ACHN (cell line): ENCODE measurements around the gene FILIP1L.

Source experiments
- DNase-seq: peaks from one replicate; pipeline ENCODE4 v3.0.0-alpha.2; 2015
- in situ Hi-C: cut with HindIII; loops from 2 replicates; pipeline ENCODE4 v1.10.0; 2017; ENCODE audit warnings: low sequenced_read_pairs, low pct_ligation_motif_present, low pct_unique_long_range_greater_than_20kb

FILIP1L gene

GRCh38 chr3:100129941-100130340 is 15.6 kb upstream of the FILIP1L start:
- in situ Hi-C loops, result no loop called here
- DNase-seq, result no peak

DNA sequence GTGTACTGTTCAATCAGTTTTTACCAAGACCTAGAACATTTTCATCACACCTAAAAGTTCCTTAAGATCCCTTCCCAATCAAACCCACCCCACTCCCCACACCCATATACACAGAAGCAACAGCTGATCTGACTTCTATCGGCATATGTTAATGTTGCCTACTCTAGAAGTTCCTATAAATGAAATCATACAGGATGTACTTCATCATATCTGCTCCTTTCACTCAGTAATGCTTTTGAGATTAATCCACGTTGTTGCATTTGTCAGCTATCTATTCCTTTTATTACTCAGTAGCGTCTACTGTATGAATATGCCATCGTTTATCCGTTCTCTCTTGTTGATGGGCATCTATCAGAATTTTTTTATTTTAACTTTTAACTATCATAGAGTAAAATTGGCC is 14.3 kb upstream of the FILIP1L start:
- in situ Hi-C loops, result no loop called here
- no peak for DNase-seq

DNA sequence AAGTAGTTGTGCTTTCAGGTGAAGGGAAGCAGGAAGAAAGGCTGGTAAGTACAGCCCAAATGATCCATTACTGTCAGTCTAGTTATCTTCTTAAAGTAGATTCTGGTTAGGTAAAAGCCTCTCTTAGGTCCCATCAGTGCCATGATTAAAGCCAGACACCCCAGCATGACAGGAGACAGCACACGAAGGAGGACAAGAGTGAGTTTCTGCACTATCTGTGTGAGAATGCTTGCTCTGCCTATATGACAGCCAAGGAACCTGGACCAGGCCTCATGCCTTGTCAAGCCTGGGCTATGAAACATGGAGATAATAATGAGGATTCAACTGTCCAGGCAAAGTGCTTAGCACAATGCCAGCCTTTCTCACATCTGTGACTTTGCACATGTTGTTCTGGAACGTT is 13.5 kb upstream of the FILIP1L start:
- in situ Hi-C loops, result no loop called here
- no peak for DNase-seq

DNA sequence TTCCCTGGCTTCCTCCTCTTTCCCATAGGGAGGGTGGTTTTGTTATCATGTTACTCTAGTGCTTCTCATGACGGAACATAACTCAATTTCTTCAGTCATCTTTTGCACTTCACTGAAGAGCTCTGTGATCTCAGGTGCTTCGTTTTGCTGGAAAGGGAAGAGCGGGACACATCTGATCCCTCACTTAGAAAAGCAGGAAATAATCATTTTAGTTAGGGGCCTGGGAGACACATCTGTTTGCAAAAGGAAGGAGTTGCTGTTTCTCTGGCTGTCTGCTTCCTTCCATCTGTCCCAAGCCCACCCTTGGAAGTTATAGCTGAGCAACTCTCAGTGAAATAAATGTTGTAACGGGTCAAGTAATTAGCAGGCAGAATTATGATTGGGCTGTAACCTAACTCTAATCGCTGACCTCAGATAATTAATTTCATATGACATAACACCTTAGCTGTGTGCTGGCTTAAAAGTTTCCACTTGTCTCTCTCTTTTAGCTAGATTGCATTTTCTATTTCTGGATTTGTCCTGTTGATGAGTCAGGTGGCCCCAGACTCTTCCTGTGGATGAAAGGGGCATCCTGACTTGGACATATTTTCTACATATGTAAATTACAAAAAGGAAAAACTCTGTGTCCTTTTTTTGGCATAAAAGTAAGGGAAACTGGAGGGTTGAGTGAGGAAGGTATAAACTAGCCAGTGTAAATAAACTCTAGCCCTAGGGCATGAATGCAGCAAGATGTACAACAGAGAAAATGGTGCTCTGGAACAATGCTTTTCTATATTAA is 11.0 kb upstream of the FILIP1L start:
- DNase-seq, result no peak
- in situ Hi-C loops, result no loop called here

GRCh38 chr3:100124201-100124761 is 10.0 kb upstream of the FILIP1L start:
- DNase-seq, result no peak
- in situ Hi-C loops, result no loop called here

GRCh38 chr3:100123112-100123511 is 8.8 kb upstream of the FILIP1L start:
- no peak for DNase-seq
- in situ Hi-C loops, result no loop called here

GRCh38 chr3:100122321-100122720 is 8.0 kb upstream of the FILIP1L start:
- in situ Hi-C loops, result no loop called here
- DNase-seq, result no peak

GRCh38 chr3:100120693-100121092 is 6.4 kb upstream of the FILIP1L start:
- no peak for DNase-seq
- in situ Hi-C loops, result no loop called here

GRCh38 chr3:100120012-100120411 is 5.7 kb upstream of the FILIP1L start:
- in situ Hi-C loops, result no loop called here
- no peak for DNase-seq

DNA sequence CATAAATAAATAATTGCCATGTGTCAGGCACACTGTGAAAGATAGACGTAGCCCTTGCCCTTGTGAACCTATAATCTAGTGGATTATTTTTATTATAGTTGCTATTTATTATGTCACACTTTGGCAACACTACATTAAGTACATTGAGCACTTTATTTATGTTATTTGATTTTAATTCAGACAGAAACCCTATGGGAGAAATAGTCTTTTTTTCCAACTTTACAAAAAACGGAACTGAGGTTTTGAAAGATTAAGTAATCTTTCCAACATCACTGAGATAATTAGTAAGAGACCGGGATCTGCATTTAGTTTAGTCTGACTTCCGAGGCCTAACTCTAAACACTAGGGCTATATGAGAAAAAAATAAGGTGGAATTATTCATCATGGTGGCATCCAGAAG is 2.8 kb upstream of the FILIP1L start:
- in situ Hi-C loops, result no loop called here
- no peak for DNase-seq

- in situ Hi-C loops, result no loop called here
- no peak for DNase-seq
Measured at GRCh38 chr3:100113723-100114412, 433 bp downstream of the FILIP1L start.

DNA sequence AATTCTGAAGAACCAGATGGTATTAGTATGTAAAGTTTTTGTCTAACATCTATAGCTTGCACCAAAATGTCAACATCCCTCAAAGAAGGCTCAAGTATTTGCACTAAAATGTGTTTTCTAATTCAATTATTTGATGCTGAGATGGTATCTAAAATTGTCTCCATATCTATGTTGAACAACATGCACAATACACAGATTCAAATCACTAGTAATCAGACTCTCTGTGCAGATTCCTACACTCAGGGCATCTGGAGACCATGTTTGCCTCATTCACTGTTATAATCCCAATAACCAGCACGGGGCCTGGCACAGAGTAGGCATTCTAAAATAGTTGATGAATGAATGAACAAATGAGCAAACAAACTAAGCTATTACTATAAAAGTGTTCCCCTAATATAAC is 2.6 kb downstream of the FILIP1L start:
- in situ Hi-C loops, result no loop called here

GRCh38 chr3:100110162-100110561 is 4.1 kb downstream of the FILIP1L start:
- in situ Hi-C loops, result no loop called here
- DNase-seq, result no peak

More for the DNA sequence above, 2.6 kb downstream of the FILIP1L start:
- DNase-seq, result no peak

DNA sequence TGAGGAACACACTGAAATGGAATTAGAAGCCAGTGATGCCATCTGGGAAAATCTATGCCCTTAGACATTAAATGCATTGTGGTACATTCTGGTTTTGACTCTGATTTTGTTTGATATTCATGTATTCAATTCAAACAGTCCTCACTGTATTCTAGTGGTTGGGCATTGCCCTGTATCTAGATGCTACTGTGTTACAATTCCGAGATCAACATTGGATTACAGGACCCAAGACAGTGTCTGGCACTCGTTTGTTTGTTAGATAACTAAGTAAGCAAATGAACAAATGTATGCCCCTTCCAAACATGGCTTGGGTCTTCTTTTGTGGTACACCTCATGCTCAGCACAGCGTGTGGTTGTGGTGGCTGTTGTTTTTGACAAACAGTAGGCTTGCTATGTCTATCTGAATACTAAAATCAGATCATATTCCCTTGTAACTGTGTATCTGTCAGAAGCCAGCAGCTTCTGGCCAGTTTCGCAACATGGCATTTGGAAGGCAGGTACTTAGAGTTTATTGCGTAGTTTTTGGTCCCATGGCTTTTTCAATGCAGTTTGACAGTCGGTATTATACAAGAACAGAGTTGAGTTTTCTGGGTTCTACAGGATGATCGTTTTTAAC is 5.7 kb downstream of the FILIP1L start:
- no peak for DNase-seq
- in situ Hi-C loops, result no loop called here

DNA sequence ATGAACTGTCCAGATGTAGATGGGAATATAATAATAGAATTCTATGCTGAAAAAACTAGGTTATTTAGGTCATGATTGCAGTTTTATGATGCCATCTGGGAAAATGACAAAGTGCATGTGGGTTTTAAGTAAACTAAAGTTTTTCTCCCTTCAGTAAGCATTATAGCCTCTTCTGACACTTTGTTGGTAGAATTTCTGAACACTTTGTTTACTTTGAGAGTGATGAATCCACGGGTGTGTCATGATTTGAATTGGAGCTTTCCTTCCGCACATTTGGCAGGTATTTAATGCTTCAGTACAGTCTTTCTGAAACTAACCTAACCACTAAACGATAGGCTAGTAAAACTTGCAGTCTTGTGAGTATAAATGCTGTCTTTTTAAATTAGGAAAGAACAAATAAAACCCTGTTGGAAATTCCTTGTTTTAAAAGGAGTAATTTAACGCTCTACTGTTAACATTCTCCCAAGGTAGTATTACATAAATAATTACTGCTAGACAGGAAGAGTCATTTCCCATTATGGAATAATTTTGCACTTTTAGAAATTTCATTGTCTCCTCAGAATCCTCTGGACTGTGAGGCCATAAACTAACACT is 7.0 kb downstream of the FILIP1L start:
- in situ Hi-C loops, result no loop called here
- DNase-seq, result no peak

DNA sequence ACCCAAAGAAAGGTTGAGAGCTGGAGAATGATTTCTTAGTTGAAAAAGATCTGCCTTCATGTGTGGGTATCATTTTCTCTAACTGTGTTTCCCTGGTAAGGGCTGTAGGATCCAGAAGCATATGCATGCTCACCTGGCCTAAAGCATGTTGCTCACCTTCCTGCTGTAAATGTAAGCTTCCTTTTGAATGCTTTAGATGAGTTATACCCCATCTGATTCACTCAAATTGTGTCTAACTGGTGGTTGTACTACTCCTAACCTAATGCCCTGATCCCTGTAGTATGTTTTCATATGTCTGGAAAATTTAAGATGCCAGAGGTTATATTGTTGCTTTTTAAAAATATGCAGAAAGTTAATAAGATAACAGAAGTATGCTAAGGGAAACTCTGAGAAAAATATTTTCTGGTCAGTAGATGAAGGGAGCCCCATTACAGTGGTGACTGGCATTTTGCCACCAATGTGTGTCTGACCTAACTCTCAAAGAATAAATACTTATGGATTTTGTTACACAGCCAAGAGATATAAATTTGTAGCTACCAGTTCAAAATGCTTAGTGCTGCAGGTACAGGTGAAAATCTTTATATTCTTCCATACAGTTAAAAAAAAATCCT is 7.7 kb downstream of the FILIP1L start:
- DNase-seq, result no peak
- in situ Hi-C loops, result no loop called here

GRCh38 chr3:100106094-100106493 is 8.2 kb downstream of the FILIP1L start:
- no peak for DNase-seq
- in situ Hi-C loops, result no loop called here

DNA sequence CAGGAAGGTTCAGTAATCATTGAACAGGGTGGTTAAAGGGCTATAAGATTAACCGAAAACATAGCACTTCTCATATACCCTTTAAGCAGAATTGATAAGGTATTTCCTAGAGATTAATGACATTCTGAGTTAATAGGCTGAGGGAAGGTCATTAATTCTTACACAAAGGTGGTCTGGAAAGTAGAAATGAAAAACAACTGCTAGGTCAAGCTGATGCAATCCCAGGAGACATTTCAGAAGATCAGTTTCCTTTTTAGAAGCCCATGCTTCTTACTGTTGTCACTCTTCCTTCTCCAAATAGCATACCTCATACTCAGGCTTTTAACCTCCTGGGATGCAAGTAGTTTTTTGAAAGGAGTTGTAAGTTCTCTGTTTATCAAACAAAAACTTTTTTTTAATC is 8.8 kb downstream of the FILIP1L start:
- DNase-seq, result no peak
- in situ Hi-C loops, result no loop called here
